HepG2 (cell line): Measurements from ENCODE around the gene PM20D1. TPM values are rescaled to one million over a fixed set of nuclear protein-coding genes. Genes with fewer than 3 reads are reported as not detected.

Source experiments
- ATAC-seq: fragments of 200-7000 bp; cut with Tn5 transposase; 3 replicates; pipeline ENCODE4 v1.9.1; 2020; ENCODE audit warnings: mild to moderate bottlenecking, moderate library complexity
- BruUV-seq: library from RNA; stranded (reverse); fragments of 400-500 nt; replicated peaks from 2 replicates; lab custom pipeline; 2021; lab: Mats Ljungman, UMichigan
- CTCF ChIA-PET: fragments of 300-600 bp; formaldehyde crosslinking; extraction: SDS; loops from one replicate; lab custom pipeline; 2021; ENCODE audit warnings: low total read pairs, inconsistent platforms, low intra/inter-chr PET ratio; lab: Yijun Ruan, JAX
- POLR2A ChIA-PET: fragments of 350-600 bp; sonication (Branson Sonifier 250); formaldehyde crosslinking; loops from one replicate; lab custom pipeline; 2020; ENCODE audit warnings: antibody characterized with exemption, inconsistent platforms; lab: Yijun Ruan, JAX
- DNase-seq: peaks from one replicate; pipeline ENCODE4 v3.0.0-alpha.2; 2015; ENCODE audit warnings: low spot score
- FAIRE-seq: peaks from 3 replicates; lab custom pipeline; 2011; peaks lifted over from hg19 to GRCh38; lab: Jason Lieb, UNC
- H2AFZ ChIP-seq: one replicate; pipeline ENCODE4 v1.6.1; 2011; ENCODE audit warnings: low read length, inconsistent platforms
- H3K27ac ChIP-seq: fragments of 300-600 bp; 3 replicates; pipeline ENCODE4 v1.8.0; 2011; ENCODE audit warnings: mixed run types, mild to moderate bottlenecking, mixed read lengths, low read length, inconsistent platforms; ENCODE audit not compliant: insufficient read depth; ENCODE audit errors: extremely low read length
- H3K27me3 ChIP-seq, 2 experiments: fragments of 200-600 bp in 1 of 2; 2 replicates in 1 of 2; 3 replicates in 1 of 2; pipeline versions ENCODE4 v1.6.0 to v1.8.0; 2011; ENCODE audit warnings: low read length in 2 of 2, mild to moderate bottlenecking in 2 of 2, moderate library complexity in 2 of 2, inconsistent platforms in 1 of 2; ENCODE audit not compliant: insufficient read depth in 2 of 2, control insufficient read depth in 1 of 2
- H3K36me3 ChIP-seq, 2 experiments: fragments of 200-600 bp in 1 of 2; replicated peaks in 1 of 2; 2 replicates in 1 of 2; 3 replicates in 1 of 2; pipeline versions ENCODE4 v1.5.1 to v1.8.0; 2011; ENCODE audit warnings: low read length in 2 of 2, inconsistent platforms in 1 of 2; ENCODE audit not compliant: insufficient read depth in 2 of 2, control insufficient read depth in 1 of 2
- H3K4me1 ChIP-seq: 2 replicates; pipeline ENCODE4 v1.5.1; 2012; ENCODE audit warnings: low read length, inconsistent platforms; ENCODE audit not compliant: insufficient read depth
- H3K4me2 ChIP-seq: 2 replicates; pipeline ENCODE4 v1.6.0; 2011; ENCODE audit warnings: low read depth, low read length, inconsistent platforms
- H3K4me3 ChIP-seq, 3 experiments: fragments of 200-600 bp in 1 of 3; sonication (generic), shearing (Covaris generic) in 1 of 3; replicated peaks in 1 of 3; 2 replicates each; pipeline ENCODE4 v1.5.1; 2011 to 2016; ENCODE audit warnings: low read length in 3 of 3, inconsistent platforms in 2 of 3, low read depth in 2 of 3, mild to moderate bottlenecking in 2 of 3, control low read depth in 1 of 3, mixed read lengths in 1 of 3; ENCODE audit not compliant: insufficient read depth in 1 of 3
- H3K79me2 ChIP-seq: one replicate; pipeline ENCODE4 v1.6.1; 2011; ENCODE audit warnings: low read length, inconsistent platforms; ENCODE audit not compliant: insufficient read depth
- H3K9ac ChIP-seq: 2 replicates; pipeline ENCODE4 v1.6.0; 2011; ENCODE audit warnings: mild to moderate bottlenecking, low read depth, low read length, inconsistent platforms; ENCODE audit not compliant: insufficient read depth
- H3K9me3 ChIP-seq: 2 replicates; pipeline ENCODE4 v1.5.1; 2012; ENCODE audit warnings: mild to moderate bottlenecking, low read length
- H4K20me1 ChIP-seq: 2 replicates; pipeline ENCODE4 v1.6.0; 2011; ENCODE audit warnings: inconsistent platforms, mild to moderate bottlenecking, low read length, moderate library complexity; ENCODE audit not compliant: insufficient read depth
- CHCHD3 ChIP-seq: sonication (generic); formaldehyde crosslinking; IDR thresholded peaks from 2 replicates; pipeline ENCODE4 v1.8.0; 2022; ENCODE audit warnings: mild to moderate bottlenecking, missing genetic modification reagents, moderate library complexity
- NPAS2 ChIP-seq: sonication (generic); formaldehyde crosslinking; IDR thresholded peaks from 2 replicates; pipeline ENCODE4 v1.8.0; 2022; ENCODE audit warnings: mild to moderate bottlenecking, missing genetic modification reagents, borderline replicate concordance
- PRMT3 ChIP-seq: sonication (generic); formaldehyde crosslinking; IDR thresholded peaks from 2 replicates; pipeline ENCODE4 v1.8.1; 2022; ENCODE audit warnings: low read depth, mild to moderate bottlenecking, moderate library complexity, missing genetic modification reagents, borderline replicate concordance
- REL ChIP-seq: sonication (generic); formaldehyde crosslinking; conservative IDR thresholded peaks from 2 replicates; pipeline ENCODE4 v1.8.0; 2022; ENCODE audit warnings: mild to moderate bottlenecking, missing genetic modification reagents, moderate library complexity
- TCF12 ChIP-seq, 2 experiments: fragments of 450-650 bp in 1 of 2; sonication (generic) in 1 of 2; formaldehyde crosslinking in 1 of 2; IDR thresholded peaks; 2 replicates each; pipeline versions ENCODE4 v1.6.1 to v1.8.0; 2017 to 2022; ENCODE audit warnings: antibody characterized with exemption in 1 of 2, mild to moderate bottlenecking in 1 of 2, missing genetic modification reagents in 1 of 2, moderate library complexity in 1 of 2
- ZBTB10 ChIP-seq: sonication (generic); formaldehyde crosslinking; IDR thresholded peaks from 2 replicates; pipeline ENCODE4 v1.4.0; 2020; ENCODE audit warnings: missing genetic modification reagents, borderline replicate concordance
- ZNF614 ChIP-seq: IDR thresholded peaks from 2 replicates; pipeline ENCODE4 v1.6.1; 2018; ENCODE audit warnings: missing biosample characterization, missing genetic modification reagents, inconsistent platforms, borderline replicate concordance
- ZNF761 ChIP-seq: sonication (generic); formaldehyde crosslinking; conservative IDR thresholded peaks from 2 replicates; pipeline ENCODE4 v1.4.0; 2020; ENCODE audit warnings: mild to moderate bottlenecking, missing genetic modification reagents
- in situ Hi-C: cut with HindIII; loops from 2 replicates; pipeline ENCODE4 v1.10.0; 2017; ENCODE audit warnings: low pct_unique_long_range_greater_than_20kb; ENCODE audit not compliant: extremely low pct_ligation_motif_present
- intact Hi-C: fragments of 100-400 bp; cut with micrococcal nuclease; formaldehyde crosslinking; loops from one replicate; pipeline ENCODE4 v1.10.0; 2022; ENCODE audit not compliant: unreplicated experiment
- polyA plus RNA-seq, 8 experiments: library from polyadenylated mRNA; depleted of rRNA in 3 of 8; stranded (reverse) in 7 of 8; unstranded in 1 of 8; fragments of >200 nt; fragmentation: Illumina TruSeq in 4 of 8; extraction: Trizol in 4 of 8; gene quantifications; 2 replicates each; pipeline versions ENCODE4 v1.2.1 to v1.2.3, GENCODE V29; 2011 to 2016; ENCODE audit warnings: low read depth in 4 of 8, missing spikeins in 1 of 8, mixed read lengths in 1 of 8; ENCODE audit not compliant: insufficient read depth in 1 of 8
- total RNA-seq, 5 experiments: library from RNA; depleted of rRNA; stranded (reverse); fragments of >200 nt; fragmentation: Illumina TruSeq; extraction: Trizol; gene quantifications; 2 replicates each; pipeline ENCODE4 v1.2.3, GENCODE V29; 2016; ENCODE audit warnings: low read depth in 1 of 5
- TF ChIP-seq, protein P1 (sequence below): sonication (generic); formaldehyde crosslinking; IDR thresholded peaks from 2 replicates; pipeline ENCODE4 v1.4.0; 2020; ENCODE audit warnings: missing genetic modification reagents, borderline replicate concordance
- TF ChIP-seq, protein P2 (sequence below): sonication (generic); formaldehyde crosslinking; IDR thresholded peaks from 2 replicates; pipeline ENCODE4 v1.4.0; 2020; ENCODE audit warnings: missing genetic modification reagents
- TF ChIP-seq, protein P3 (sequence below): sonication (generic); formaldehyde crosslinking; IDR thresholded peaks from 2 replicates; pipeline ENCODE4 v1.9.0; 2022; ENCODE audit warnings: missing genetic modification reagents, mild to moderate bottlenecking, borderline replicate concordance
- TF ChIP-seq, protein P4 (sequence below): sonication (generic); formaldehyde crosslinking; IDR thresholded peaks from 2 replicates; pipeline ENCODE4 v1.4.0; 2020; ENCODE audit warnings: mild to moderate bottlenecking, missing genetic modification reagents

PM20D1 gene
- total and polyA plus RNA-seq, 2 of the 13 experiments (the other 11 are each of a cell fraction or from before 2014, with no cell fraction given): not detected

GRCh38 chr1:205852969-205853368 lies 3.0 kb upstream of the PM20D1 start:
- DNase-seq (no peak), ATAC-seq (no peak), FAIRE-seq (no peak)
- no peak for TF ChIP-seq ZNF761
- TF ChIP-seq TCF12 (IDR thresholded peaks at IDR 0.05): no peak
- TF ChIP-seq TCF12 (CRISPR knock-in tag; IDR thresholded peaks at IDR 0.05): no peak
- no peak for TF ChIP-seq REL (CRISPR knock-in tag)
- no peak for TF ChIP-seq ZNF614
- no peak for TF ChIP-seq ZBTB10 (CRISPR knock-in tag)
- TF ChIP-seq PRMT3 (CRISPR knock-in tag): no peak
- TF ChIP-seq, protein P1, sequence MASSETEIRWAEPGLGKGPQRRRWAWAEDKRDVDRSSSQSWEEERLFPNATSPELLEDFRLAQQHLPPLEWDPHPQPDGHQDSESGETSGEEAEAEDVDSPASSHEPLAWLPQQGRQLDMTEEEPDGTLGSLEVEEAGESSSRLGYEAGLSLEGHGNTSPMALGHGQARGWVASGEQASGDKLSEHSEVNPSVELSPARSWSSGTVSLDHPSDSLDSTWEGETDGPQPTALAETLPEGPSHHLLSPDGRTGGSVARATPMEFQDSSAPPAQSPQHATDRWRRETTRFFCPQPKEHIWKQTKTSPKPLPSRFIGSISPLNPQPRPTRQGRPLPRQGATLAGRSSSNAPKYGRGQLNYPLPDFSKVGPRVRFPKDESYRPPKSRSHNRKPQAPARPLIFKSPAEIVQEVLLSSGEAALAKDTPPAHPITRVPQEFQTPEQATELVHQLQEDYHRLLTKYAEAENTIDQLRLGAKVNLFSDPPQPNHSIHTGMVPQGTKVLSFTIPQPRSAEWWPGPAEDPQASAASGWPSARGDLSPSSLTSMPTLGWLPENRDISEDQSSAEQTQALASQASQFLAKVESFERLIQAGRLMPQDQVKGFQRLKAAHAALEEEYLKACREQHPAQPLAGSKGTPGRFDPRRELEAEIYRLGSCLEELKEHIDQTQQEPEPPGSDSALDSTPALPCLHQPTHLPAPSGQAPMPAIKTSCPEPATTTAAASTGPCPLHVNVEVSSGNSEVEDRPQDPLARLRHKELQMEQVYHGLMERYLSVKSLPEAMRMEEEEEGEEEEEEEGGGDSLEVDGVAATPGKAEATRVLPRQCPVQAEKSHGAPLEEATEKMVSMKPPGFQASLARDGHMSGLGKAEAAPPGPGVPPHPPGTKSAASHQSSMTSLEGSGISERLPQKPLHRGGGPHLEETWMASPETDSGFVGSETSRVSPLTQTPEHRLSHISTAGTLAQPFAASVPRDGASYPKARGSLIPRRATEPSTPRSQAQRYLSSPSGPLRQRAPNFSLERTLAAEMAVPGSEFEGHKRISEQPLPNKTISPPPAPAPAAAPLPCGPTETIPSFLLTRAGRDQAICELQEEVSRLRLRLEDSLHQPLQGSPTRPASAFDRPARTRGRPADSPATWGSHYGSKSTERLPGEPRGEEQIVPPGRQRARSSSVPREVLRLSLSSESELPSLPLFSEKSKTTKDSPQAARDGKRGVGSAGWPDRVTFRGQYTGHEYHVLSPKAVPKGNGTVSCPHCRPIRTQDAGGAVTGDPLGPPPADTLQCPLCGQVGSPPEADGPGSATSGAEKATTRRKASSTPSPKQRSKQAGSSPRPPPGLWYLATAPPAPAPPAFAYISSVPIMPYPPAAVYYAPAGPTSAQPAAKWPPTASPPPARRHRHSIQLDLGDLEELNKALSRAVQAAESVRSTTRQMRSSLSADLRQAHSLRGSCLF (CRISPR knock-in tag): no peak
- TF ChIP-seq CHCHD3 (CRISPR knock-in tag): no peak
- no peak for TF ChIP-seq NPAS2 (CRISPR knock-in tag)
- TF ChIP-seq, protein P2, sequence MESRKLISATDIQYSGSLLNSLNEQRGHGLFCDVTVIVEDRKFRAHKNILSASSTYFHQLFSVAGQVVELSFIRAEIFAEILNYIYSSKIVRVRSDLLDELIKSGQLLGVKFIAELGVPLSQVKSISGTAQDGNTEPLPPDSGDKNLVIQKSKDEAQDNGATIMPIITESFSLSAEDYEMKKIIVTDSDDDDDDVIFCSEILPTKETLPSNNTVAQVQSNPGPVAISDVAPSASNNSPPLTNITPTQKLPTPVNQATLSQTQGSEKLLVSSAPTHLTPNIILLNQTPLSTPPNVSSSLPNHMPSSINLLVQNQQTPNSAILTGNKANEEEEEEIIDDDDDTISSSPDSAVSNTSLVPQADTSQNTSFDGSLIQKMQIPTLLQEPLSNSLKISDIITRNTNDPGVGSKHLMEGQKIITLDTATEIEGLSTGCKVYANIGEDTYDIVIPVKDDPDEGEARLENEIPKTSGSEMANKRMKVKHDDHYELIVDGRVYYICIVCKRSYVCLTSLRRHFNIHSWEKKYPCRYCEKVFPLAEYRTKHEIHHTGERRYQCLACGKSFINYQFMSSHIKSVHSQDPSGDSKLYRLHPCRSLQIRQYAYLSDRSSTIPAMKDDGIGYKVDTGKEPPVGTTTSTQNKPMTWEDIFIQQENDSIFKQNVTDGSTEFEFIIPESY (CRISPR knock-in tag): no peak
- TF ChIP-seq, protein P3, sequence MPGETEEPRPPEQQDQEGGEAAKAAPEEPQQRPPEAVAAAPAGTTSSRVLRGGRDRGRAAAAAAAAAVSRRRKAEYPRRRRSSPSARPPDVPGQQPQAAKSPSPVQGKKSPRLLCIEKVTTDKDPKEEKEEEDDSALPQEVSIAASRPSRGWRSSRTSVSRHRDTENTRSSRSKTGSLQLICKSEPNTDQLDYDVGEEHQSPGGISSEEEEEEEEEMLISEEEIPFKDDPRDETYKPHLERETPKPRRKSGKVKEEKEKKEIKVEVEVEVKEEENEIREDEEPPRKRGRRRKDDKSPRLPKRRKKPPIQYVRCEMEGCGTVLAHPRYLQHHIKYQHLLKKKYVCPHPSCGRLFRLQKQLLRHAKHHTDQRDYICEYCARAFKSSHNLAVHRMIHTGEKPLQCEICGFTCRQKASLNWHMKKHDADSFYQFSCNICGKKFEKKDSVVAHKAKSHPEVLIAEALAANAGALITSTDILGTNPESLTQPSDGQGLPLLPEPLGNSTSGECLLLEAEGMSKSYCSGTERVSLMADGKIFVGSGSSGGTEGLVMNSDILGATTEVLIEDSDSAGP (CRISPR knock-in tag): no peak
- TF ChIP-seq, protein P4, sequence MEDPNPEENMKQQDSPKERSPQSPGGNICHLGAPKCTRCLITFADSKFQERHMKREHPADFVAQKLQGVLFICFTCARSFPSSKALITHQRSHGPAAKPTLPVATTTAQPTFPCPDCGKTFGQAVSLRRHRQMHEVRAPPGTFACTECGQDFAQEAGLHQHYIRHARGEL (CRISPR knock-in tag): no peak
- no peaks in the 10 kb centered on the region for H3K9me3 ChIP-seq
- no peaks in the 10 kb centered on the region for H4K20me1 ChIP-seq
- no peaks in the 10 kb centered on the region for H3K36me3 ChIP-seq
- intact Hi-C loops: no loop called here
- POLR2A ChIA-PET: no interaction called here
- CTCF ChIA-PET: no interaction called here
- no peaks in the 10 kb centered on the region for H3K4me1 ChIP-seq
- H3K79me2 ChIP-seq: no peaks in the 10 kb centered on the region
- in situ Hi-C loops: no loop called here
- no peak overlapping the region for H3K27ac ChIP-seq
- H3K4me2 ChIP-seq: no peak overlapping the region
- no peak overlapping the region for H2AFZ ChIP-seq
- no peak overlapping the region for H3K4me3 ChIP-seq
- peaks cover 0 to 4% of the 10 kb centered on the region in 2 experiments; a peak in 2 of 5 replicates for H3K27me3 ChIP-seq
- BruUV-seq: no TSS peak
- H3K9ac ChIP-seq: no peak overlapping the region
